ENCODE data around the gene PSMD8. TPM values are rescaled to one million over a fixed set of nuclear protein-coding genes. Genes with fewer than 3 reads are reported as not detected.
A peak's percentile ranks its signal among the peaks of the same experiment; 100 is the strongest.

The PSMD8 gene
- total RNA-seq, 1 donor: 223 TPM

GRCh38 chr19:38373907-38374331, 452 bp upstream of the PSMD8 start:
- DNase-seq (ENCODE audit: low read depth): no peak
- peak overlapping the region; percentile 91 for H3K4me3 ChIP-seq (ENCODE audit: low read depth, low read length)

GRCh38 chr19:38375098-38375493, 725 bp downstream of the PSMD8 start:
- peak overlapping the region; percentile 91 for H3K4me3 ChIP-seq (ENCODE audit: low read depth, low read length)
- no peak for TF ChIP-seq CTCF (IDR thresholded peaks at IDR 0.05; ENCODE audit: insufficient read depth, low read length)
- no peak for DNase-seq (ENCODE audit: low read depth)

More at GRCh38 chr19:38373907-38374331, 452 bp upstream of the PSMD8 start:
- TF ChIP-seq CTCF (IDR thresholded peaks at IDR 0.05; ENCODE audit: insufficient read depth, low read length): no peak

GRCh38 chr19:38375748-38376147, 1.4 kb downstream of the PSMD8 start:
- DNase-seq (ENCODE audit: low read depth): peak; percentile 41
- TF ChIP-seq CTCF (IDR thresholded peaks at IDR 0.05; ENCODE audit: insufficient read depth, low read length): no peak
- H3K4me3 ChIP-seq (ENCODE audit: low read depth, low read length): peak overlapping the region; percentile 91

GRCh38 chr19:38376576-38376975, 2.2 kb downstream of the PSMD8 start:
- TF ChIP-seq CTCF (IDR thresholded peaks at IDR 0.05; ENCODE audit: insufficient read depth, low read length): no peak
- no peak for DNase-seq (ENCODE audit: low read depth)
- H3K4me3 ChIP-seq (ENCODE audit: low read depth, low read length): peak overlapping the region; percentile 91

- no peak for TF ChIP-seq CTCF (IDR thresholded peaks at IDR 0.05; ENCODE audit: insufficient read depth, low read length)
- no peak for DNase-seq (ENCODE audit: low read depth)
- H3K4me3 ChIP-seq (ENCODE audit: low read depth, low read length): no peak overlapping the region
Observed at GRCh38 chr19:38377052-38377451, 2.7 kb downstream of the PSMD8 start.

GRCh38 chr19:38378866-38379265, 4.5 kb downstream of the PSMD8 start:
- TF ChIP-seq CTCF (IDR thresholded peaks at IDR 0.05; ENCODE audit: insufficient read depth, low read length): no peak
- no peak for DNase-seq (ENCODE audit: low read depth)

GRCh38 chr19:38381138-38381537, 6.8 kb downstream of the PSMD8 start:
- H3K4me3 ChIP-seq (ENCODE audit: low read depth, low read length): no peak overlapping the region
- no peak for TF ChIP-seq CTCF (IDR thresholded peaks at IDR 0.05; ENCODE audit: insufficient read depth, low read length)
- no peak for DNase-seq (ENCODE audit: low read depth)

More at GRCh38 chr19:38378866-38379265, 4.5 kb downstream of the PSMD8 start:
- H3K4me3 ChIP-seq (ENCODE audit: low read depth, low read length): no peak overlapping the region

Data from fibroblast of the aortic adventitia (primary cell).